HCT116 (cell line): ENCODE measurements around the gene BRD7. TPM values are rescaled to one million over a fixed set of nuclear protein-coding genes. Genes with fewer than 3 reads are reported as not detected.

Source experiments
- ATAC-seq: fragments of 200-7000 bp; cut with Tn5 transposase; 2 replicates; pipeline ENCODE4 v1.9.1; 2020; ENCODE audit warnings: mild to moderate bottlenecking, moderate library complexity
- BruUV-seq: library from RNA; stranded (reverse); fragments of 400-500 nt; replicated peaks from 2 replicates; lab custom pipeline; 2021; lab: Mats Ljungman, UMichigan
- CTCF ChIA-PET: fragments of 300-600 bp; sonication (Branson Sonifier 250); formaldehyde crosslinking; loops from one replicate; lab custom pipeline; 2021; ENCODE audit warnings: antibody characterized with exemption; lab: Charles Lee
- POLR2A ChIA-PET: fragments of 300-600, 350-600 bp; sonication (Branson Sonifier 250); formaldehyde crosslinking; loops from one replicate; lab custom pipeline; 2021; ENCODE audit warnings: antibody characterized with exemption; lab: Charles Lee
- RAD21 ChIA-PET, 2 experiments: fragments of 300-600 bp; sonication (Branson Sonifier 250); formaldehyde crosslinking; loops; one replicate each; lab custom pipeline; 2023; ENCODE audit warnings: low total read pairs in 2 of 2; ENCODE audit not compliant: uncharacterized antibody in 2 of 2, unreplicated experiment in 2 of 2, low non-redundant PET in 1 of 2; lab: Charles Lee
- DNase-seq: peaks from one replicate; pipeline ENCODE4 v3.0.0-alpha.2; 2010; ENCODE audit warnings: low read depth, low spot score
- H2AFZ ChIP-seq: fragments of 200-600 bp; shearing (Covaris generic), sonication (generic); 2 replicates; pipeline ENCODE4 v1.6.1; 2017; ENCODE audit warnings: low read depth, mixed run types, mixed read lengths, antibody characterized with exemption, low read length; ENCODE audit not compliant: poor library complexity, severe bottlenecking
- H3K27ac ChIP-seq: 2 replicates; pipeline ENCODE4 v1.5.1; 2012; ENCODE audit warnings: low read depth, low read length
- H3K27me3 ChIP-seq: fragments of 200-600 bp; sonication (generic); 2 replicates; pipeline ENCODE4 v1.6.1; 2016; ENCODE audit warnings: mixed run types, low read length, mixed read lengths; ENCODE audit not compliant: insufficient read depth
- H3K36me3 ChIP-seq, 2 experiments: fragments of 200-500 bp in 1 of 2; fragments of 200-600 bp in 1 of 2; sonication (Bioruptor generic) in 1 of 2; sonication (generic) in 1 of 2; 2 replicates each; pipeline versions ENCODE4 v1.5.1 to v1.6.1; 2014 to 2016; ENCODE audit warnings: low read length in 2 of 2, inconsistent platforms in 1 of 2, mixed read lengths in 1 of 2, mixed run types in 1 of 2; ENCODE audit not compliant: insufficient read depth in 2 of 2, control insufficient read depth in 1 of 2
- H3K4me1 ChIP-seq, 2 experiments: fragments of 200-600 bp in 1 of 2; sonication (generic) in 1 of 2; 2 replicates each; pipeline versions ENCODE4 v1.5.1 to v1.6.1; 2012 to 2017; ENCODE audit warnings: low read length in 2 of 2, inconsistent platforms in 1 of 2, mild to moderate bottlenecking in 1 of 2, mixed read lengths in 1 of 2, mixed run types in 1 of 2, moderate library complexity in 1 of 2; ENCODE audit not compliant: insufficient read depth in 2 of 2, control insufficient read depth in 1 of 2
- H3K4me2 ChIP-seq: fragments of 200-600 bp; sonication (generic); 2 replicates; pipeline ENCODE4 v1.6.1; 2017; ENCODE audit warnings: mixed run types, low read length, mixed read lengths
- H3K4me3 ChIP-seq, 2 experiments: fragments of 200-600 bp in 1 of 2; sonication (generic) in 1 of 2; replicated peaks in 1 of 2; 2 replicates each; pipeline ENCODE4 v1.5.1; 2011 to 2016; ENCODE audit warnings: low read length in 2 of 2, control low read depth in 1 of 2, low read depth in 1 of 2, mild to moderate bottlenecking in 1 of 2, mixed read lengths in 1 of 2, mixed run types in 1 of 2
- H3K79me2 ChIP-seq: fragments of 200-600 bp; sonication (generic); 2 replicates; pipeline ENCODE4 v1.6.1; 2017; ENCODE audit warnings: mild to moderate bottlenecking, mixed run types, low read length, moderate library complexity, mixed read lengths; ENCODE audit not compliant: insufficient read depth
- H3K9ac ChIP-seq: fragments of 200-600 bp; sonication (generic); 2 replicates; pipeline ENCODE4 v1.6.1; 2016; ENCODE audit warnings: low read length, mixed read lengths
- H3K9me2 ChIP-seq: fragments of 200-600 bp; sonication (generic), shearing (Covaris generic); 2 replicates; pipeline ENCODE4 v1.6.1; 2017; ENCODE audit warnings: mixed run types, mild to moderate bottlenecking, moderate library complexity; ENCODE audit not compliant: insufficient read depth
- H3K9me3 ChIP-seq, 2 experiments: fragments of 200-500 bp in 1 of 2; fragments of 200-600 bp in 1 of 2; sonication (Bioruptor generic) in 1 of 2; sonication (generic) in 1 of 2; 2 replicates each; pipeline ENCODE4 v1.6.1; 2014 to 2017; ENCODE audit warnings: low read length in 2 of 2, mixed read lengths in 2 of 2, inconsistent platforms in 1 of 2, low read depth in 1 of 2, mild to moderate bottlenecking in 1 of 2, mixed run types in 1 of 2, moderate library complexity in 1 of 2; ENCODE audit not compliant: control insufficient read depth in 1 of 2, insufficient read depth in 1 of 2
- H4K20me1 ChIP-seq: fragments of 200-600 bp; sonication (generic), shearing (Covaris generic); 2 replicates; pipeline ENCODE4 v1.6.1; 2017; ENCODE audit warnings: mixed run types, mild to moderate bottlenecking, moderate library complexity; ENCODE audit not compliant: insufficient read depth
- CBX3 ChIP-seq: IDR thresholded peaks from 2 replicates; pipeline ENCODE4 v1.6.1; 2012; ENCODE audit warnings: low read depth
- CTCF ChIP-seq, 3 experiments: fragments of 200-600 bp in 1 of 3; sonication (generic) in 1 of 3; IDR thresholded peaks in 2 of 3; conservative IDR thresholded peaks in 1 of 3; 2 replicates each; pipeline ENCODE4 v1.5.1; 2012 to 2017; ENCODE audit warnings: low read depth in 2 of 3, low read length in 2 of 3, antibody characterized with exemption in 1 of 3, borderline replicate concordance in 1 of 3, control low read depth in 1 of 3, mild to moderate bottlenecking in 1 of 3, mixed read lengths in 1 of 3, mixed run types in 1 of 3, moderate library complexity in 1 of 3; ENCODE audit not compliant: insufficient read depth in 1 of 3
- ELF1 ChIP-seq: IDR thresholded peaks from 2 replicates; pipeline ENCODE4 v1.6.1; 2012; ENCODE audit warnings: low read depth, borderline replicate concordance
- EZH2phosphoT487 ChIP-seq: fragments of 200-600 bp; IDR thresholded peaks from 2 replicates; pipeline ENCODE4 v1.6.1; 2018; ENCODE audit warnings: antibody characterized with exemption, borderline replicate concordance
- FOSL1 ChIP-seq: IDR thresholded peaks from 2 replicates; pipeline ENCODE4 v1.6.1; 2012; ENCODE audit warnings: low read depth
- JUND ChIP-seq: IDR thresholded peaks from 2 replicates; pipeline ENCODE4 v1.6.1; 2012
- POLR2A ChIP-seq: IDR thresholded peaks from 2 replicates; pipeline ENCODE4 v1.7.0; 2011; ENCODE audit warnings: borderline replicate concordance; ENCODE audit not compliant: insufficient read depth, insufficient read length; ENCODE audit errors: extremely low read depth
- POLR2AphosphoS5 ChIP-seq: IDR thresholded peaks from 2 replicates; pipeline ENCODE4 v1.6.1; 2011; ENCODE audit warnings: mild to moderate bottlenecking, low read depth, low read length, moderate library complexity
- TCF7L2 ChIP-seq: IDR thresholded peaks from 2 replicates; pipeline ENCODE4 v1.7.0; 2011; ENCODE audit warnings: borderline replicate concordance, inconsistent platforms; ENCODE audit not compliant: insufficient read depth, insufficient read length; ENCODE audit errors: extremely low read depth
- YY1 ChIP-seq: IDR thresholded peaks from 2 replicates; pipeline ENCODE4 v1.6.1; 2011; ENCODE audit warnings: low read length, low read depth, moderate library complexity, mild to moderate bottlenecking; ENCODE audit not compliant: insufficient replicate concordance; ENCODE audit errors: extremely low read depth
- ZBTB33 ChIP-seq: IDR thresholded peaks from 2 replicates; pipeline ENCODE4 v1.6.1; 2011; ENCODE audit warnings: mild to moderate bottlenecking, low read length, moderate library complexity; ENCODE audit not compliant: insufficient replicate concordance; ENCODE audit errors: extremely low read depth
- ZNF274 ChIP-seq: fragments of 200-500 bp; sonication (Bioruptor generic); IDR thresholded peaks from 2 replicates; pipeline ENCODE4 v1.6.1; 2014; ENCODE audit warnings: mild to moderate bottlenecking, low read depth, low read length, inconsistent platforms
- intact Hi-C: fragments of 100-400 bp; cut with micrococcal nuclease; formaldehyde crosslinking; loops from 2 replicates; pipeline ENCODE4 v1.10.0; 2022
- total RNA-seq: library from RNA; stranded (reverse); gene quantifications from one replicate; pipeline ENCODE4 v1.2.1, GENCODE V29; 2021; ENCODE audit not compliant: unreplicated experiment

The BRD7 gene
- total RNA-seq, 1 experiment from 2014 or later: 85.4 TPM

- H3K9ac ChIP-seq: no peak overlapping the region
- RAD21 ChIA-PET: no interaction called here
- H3K9me3 ChIP-seq: no peaks in the 10 kb centered on the region
- H3K9me2 ChIP-seq: no peaks in the 10 kb centered on the region
- BruUV-seq: no TSS peak
- H3K4me3 ChIP-seq: no peak overlapping the region
- CTCF ChIA-PET: no interaction called here
- H3K79me2 ChIP-seq: no peaks in the 10 kb centered on the region
- no peaks in the 10 kb centered on the region for H4K20me1 ChIP-seq
- POLR2A ChIA-PET: no interaction called here
- H3K4me1 ChIP-seq: no peaks in the 10 kb centered on the region
- H3K4me2 ChIP-seq: no peak overlapping the region
- DNase-seq: no peak
- ATAC-seq: no peak
- TF ChIP-seq ELF1 (no peak), JUND (no peak), CBX3 (no peak), FOSL1 (no peak)
- H2AFZ ChIP-seq: no peak overlapping the region
- intact Hi-C loops: no loop called here
- H3K27ac ChIP-seq: no peak overlapping the region
- H3K27me3 ChIP-seq: no peaks in the 10 kb centered on the region
- no peaks in the 10 kb centered on the region for H3K36me3 ChIP-seq
Observed at GRCh38 chr16:50291719-50292565, 76.8 kb downstream of the BRD7 start.

- ChIA-PET RAD21 (no interaction called here), POLR2A (no interaction called here), CTCF (no interaction called here)
- BruUV-seq: no TSS peak
- Histone ChIP-seq H3K27ac (no peak overlapping the region), H3K4me1 (no peaks in the 10 kb centered on the region), H3K4me3 (no peak overlapping the region), H2AFZ (no peak overlapping the region), H3K9ac (no peak overlapping the region), H3K9me2 (no peaks in the 10 kb centered on the region), H3K36me3 (no peaks in the 10 kb centered on the region), H4K20me1 (no peaks in the 10 kb centered on the region), H3K79me2 (no peaks in the 10 kb centered on the region), H3K4me2 (no peak overlapping the region), H3K27me3 (no peaks in the 10 kb centered on the region), H3K9me3 (no peaks in the 10 kb centered on the region)
- ATAC-seq: no peak
- intact Hi-C loops: no loop called here
- TF ChIP-seq TCF7L2 (no peak), ZBTB33 (no peak), JUND (no peak), POLR2AphosphoS5 (no peak), YY1 (no peak), ZNF274 (no peak), EZH2phosphoT487 (no peak), POLR2A (no peak), CTCF (IDR thresholded peaks at IDR 0.05 in 2 of 3, conservative IDR thresholded peaks at IDR 0.05 in 1 of 3; ENCODE audit: borderline replicate concordance in 1 of 3, insufficient read depth in 1 of 3, low read depth in 2 of 3, low read length in 2 of 3) (no peak)
- no peak for DNase-seq
Observed at GRCh38 chr16:50290856-50291255, 77.9 kb downstream of the BRD7 start.
